ENCODE data around the gene PNCK. TPM values are rescaled to one million over a fixed set of nuclear protein-coding genes. Genes with fewer than 3 reads are reported as not detected.

PNCK gene
- total and polyA plus RNA-seq, 2 of the 13 experiments (the other 11 are each of a cell fraction or from before 2014, with no cell fraction given): 33.1 TPM; not detected in 1

DNA sequence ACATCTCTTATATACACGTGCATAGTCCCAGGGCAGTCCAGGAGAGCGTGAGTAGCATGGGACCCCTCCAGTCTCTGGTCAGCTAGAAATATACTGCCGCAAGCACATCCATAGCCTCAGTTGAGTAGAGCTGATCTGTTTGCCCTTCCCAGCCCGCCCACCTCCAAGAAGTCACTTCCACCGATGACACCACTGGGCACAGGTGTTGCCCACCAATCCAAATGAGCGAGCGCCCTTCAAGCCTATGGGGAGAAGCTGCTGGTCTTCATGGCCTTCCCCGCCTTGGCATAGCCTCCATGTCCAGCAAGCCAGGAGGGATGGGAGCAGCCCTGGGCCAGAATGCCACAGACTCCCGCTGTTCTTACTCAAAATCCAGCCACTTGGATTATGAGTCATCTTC, 16.5 kb downstream of the PNCK start:
- no peaks in the 10 kb centered on the region for H3K79me2 ChIP-seq (ENCODE audit: insufficient read depth, low read length)
- ATAC-seq (no peak), DNase-seq (ENCODE audit: low spot score) (no peak), FAIRE-seq (no peak)
- H3K27ac ChIP-seq (ENCODE audit: extremely low read length, insufficient read depth, low read length): no peak overlapping the region
- ChIA-PET POLR2A (interaction anchor here (1.2 kb wide), 1 partner anchor 10 kb away, joined by 3 read pairs; no protein-coding TSS in a partner anchor), CTCF (ENCODE audit: low intra/inter-chr PET ratio, low total read pairs) (no interaction called here)
- H3K4me1 ChIP-seq (ENCODE audit: insufficient read depth, low read length): no peaks in the 10 kb centered on the region
- no peaks in the 10 kb centered on the region for H3K9me3 ChIP-seq (ENCODE audit: low read length)
- intact Hi-C loops (cut with micrococcal nuclease; ENCODE audit: unreplicated experiment): no loop called here
- H2AFZ ChIP-seq (ENCODE audit: low read length): no peak overlapping the region
- no peaks in the 10 kb centered on the region for H3K27me3 ChIP-seq (ENCODE audit: control insufficient read depth in 1 of 2, insufficient read depth in 2 of 2, low read length in 2 of 2)
- in situ Hi-C loops (cut with HindIII; ENCODE audit: extremely low pct_ligation_motif_present, low pct_unique_long_range_greater_than_20kb): loop anchor here (25.0 kb wide), 1 partner anchor 695 kb away; no protein-coding TSS in a partner anchor
- TF ChIP-seq RBFOX2 (IDR thresholded peaks at IDR 0.05; ENCODE audit: low read depth, low read length) (no peak), FOSL2 (CRISPR knock-in tag; IDR thresholded peaks at IDR 0.05) (0 out of 2 replicates have a peak, but pooled peaks have one; percentile 9)
- BruUV-seq (replicated peaks): no TSS peak
- H3K9ac ChIP-seq (ENCODE audit: insufficient read depth, low read depth, low read length): no peak overlapping the region
- no peaks in the 10 kb centered on the region for H4K20me1 ChIP-seq (ENCODE audit: insufficient read depth, low read length)
- whole genome bisulfite sequencing (ENCODE audit: low lambda C conversion rate): 53% methylated on average over 3 of the region's 9 CpGs
- H3K4me3 ChIP-seq (replicated peaks in 1 of 3; ENCODE audit: insufficient read depth in 1 of 3, low read depth in 2 of 3, low read length in 3 of 3): no peak overlapping the region
- no peak overlapping the region for H3K4me2 ChIP-seq (ENCODE audit: low read depth, low read length)
- no peaks in the 10 kb centered on the region for H3K36me3 ChIP-seq (replicated peaks in 1 of 2; ENCODE audit: control insufficient read depth in 1 of 2, insufficient read depth in 2 of 2, low read length in 2 of 2)

GRCh38 chrX:153653556-153653955, 20.1 kb downstream of the PNCK start:
- H3K4me3 ChIP-seq (replicated peaks in 1 of 3; ENCODE audit: insufficient read depth in 1 of 3, low read depth in 2 of 3, low read length in 3 of 3): no peak overlapping the region
- BruUV-seq (replicated peaks): no TSS peak
- FAIRE-seq: no peak
- H3K9me3 ChIP-seq (ENCODE audit: low read length): no peaks in the 10 kb centered on the region
- H3K27ac ChIP-seq (ENCODE audit: extremely low read length, insufficient read depth, low read length): no peak overlapping the region
- in situ Hi-C loops (cut with HindIII; ENCODE audit: extremely low pct_ligation_motif_present, low pct_unique_long_range_greater_than_20kb): loop anchor here (25.0 kb wide), 1 partner anchor 691 kb away; no protein-coding TSS in a partner anchor
- H3K79me2 ChIP-seq (ENCODE audit: insufficient read depth, low read length): peaks cover 5% of the 10 kb centered on the region
- TF ChIP-seq ZFP82 (CRISPR knock-in tag; IDR thresholded peaks at IDR 0.05; ENCODE audit: borderline replicate concordance) (peak; percentile 85; the same call in 1 of the 2 replicates), ZNF703 (CRISPR knock-in tag; IDR thresholded peaks at IDR 0.05; ENCODE audit: borderline replicate concordance) (no peak)
- ChIA-PET CTCF (ENCODE audit: low intra/inter-chr PET ratio, low total read pairs) (no interaction called here), POLR2A (interaction anchor here (10.8 to 15.1 kb wide), 2 partner anchors 27 to 42 kb away, joined by 96 to 596 read pairs; no protein-coding TSS in a partner anchor)
- H3K27me3 ChIP-seq (ENCODE audit: control insufficient read depth in 1 of 2, insufficient read depth in 2 of 2, low read length in 2 of 2): no peaks in the 10 kb centered on the region; a peak in 1 of 5 replicates
- 49% methylated on average over 2 of the region's 2 CpGs for WGBS (ENCODE audit: low lambda C conversion rate)
- H4K20me1 ChIP-seq (ENCODE audit: insufficient read depth, low read length): peaks cover 10% of the 10 kb centered on the region; the same call in 1 of the 2 replicates
- no peak for ATAC-seq
- no peak for DNase-seq (ENCODE audit: low spot score)
- H2AFZ ChIP-seq (ENCODE audit: low read length): no peak overlapping the region
- H3K4me1 ChIP-seq (ENCODE audit: insufficient read depth, low read length): peaks cover 28% of the 10 kb centered on the region
- no peak overlapping the region for H3K9ac ChIP-seq (ENCODE audit: insufficient read depth, low read depth, low read length)
- H3K4me2 ChIP-seq (ENCODE audit: low read depth, low read length): no peak overlapping the region
- intact Hi-C loops (cut with micrococcal nuclease; ENCODE audit: unreplicated experiment): no loop called here
- H3K36me3 ChIP-seq (replicated peaks in 1 of 2; ENCODE audit: control insufficient read depth in 1 of 2, insufficient read depth in 2 of 2, low read length in 2 of 2): peaks cover 0 to 3% of the 10 kb centered on the region in 2 experiments; a peak in 1 of 5 replicates

All from HepG2 (cell line).